ENCODE data around the gene RPTOR. TPM values are rescaled to one million over a fixed set of nuclear protein-coding genes. Genes with fewer than 3 reads are reported as not detected.

Gene RPTOR
- total and polyA plus RNA-seq, 10 of the 15 experiments (the other 5 are each of a cell fraction or from before 2014, with no cell fraction given), result 0.18 to 32.1 (median 7.8) TPM

- Histone ChIP-seq H3K4me1 (ENCODE audit: control insufficient read depth, insufficient read depth, low read length) (peaks cover 12% of the 10 kb centered on the region), H3K36me3 (ENCODE audit: control insufficient read depth in 2 of 2, insufficient read depth in 2 of 2, low read length in 1 of 2) (peaks cover 0 to 1% of the 10 kb centered on the region in 2 experiments; a peak in 2 of 4 replicates), H3K4me3 (no peak overlapping the region), H3K4me2 (ENCODE audit: control insufficient read depth, insufficient read depth) (no peak overlapping the region), H2AFZ (ENCODE audit: control insufficient read depth, low read depth, low read length) (no peak overlapping the region), H3K27ac (ENCODE audit: control insufficient read depth, insufficient read depth) (no peak overlapping the region), H3K9me3 (replicated peaks; ENCODE audit: control insufficient read depth, insufficient read depth, low read length) (no peaks in the 10 kb centered on the region), H4K20me1 (ENCODE audit: control insufficient read depth, insufficient read depth) (no peaks in the 10 kb centered on the region), H3K79me2 (ENCODE audit: control insufficient read depth, insufficient read depth, low read length) (no peaks in the 10 kb centered on the region), H3K9ac (ENCODE audit: control insufficient read depth, insufficient read depth, low read length) (no peak overlapping the region), H3K27me3 (replicated peaks in 1 of 2; ENCODE audit: control insufficient read depth in 2 of 2, insufficient read depth in 2 of 2, low read length in 1 of 2) (no peaks in the 10 kb centered on the region)
- DNase-seq (ENCODE audit: low read depth, low spot score) (no peak), ATAC-seq (no peak), FAIRE-seq (no peak)
- in situ Hi-C loops (cut with MboI), result no loop called here
- intact Hi-C loops (cut with micrococcal nuclease; ENCODE audit: unreplicated experiment), result no loop called here
- RAD21 ChIA-PET (ENCODE audit: unreplicated experiment), result no interaction called here
- POLR2A ChIA-PET, result no interaction called here
- WGBS (ENCODE audit: insufficient coverage, insufficient replicate concordance, low lambda C conversion rate, missing lambda C conversion rate), result 96% methylated on average over 14 of the region's 14 CpGs
- CTCF ChIA-PET, result no interaction called here
- no peak for TF ChIP-seq IRF5 (IDR thresholded peaks at IDR 0.05; ENCODE audit: borderline replicate concordance)
- no peak for TF ChIP-seq EED (IDR thresholded peaks at IDR 0.05; ENCODE audit: low read depth)
- no peak for TF ChIP-seq HSF1 (IDR thresholded peaks at IDR 0.05; ENCODE audit: low read depth, low read length)
- no peak for TF ChIP-seq USF2 (IDR thresholded peaks at IDR 0.05; ENCODE audit: borderline replicate concordance, low read depth, low read length)
- TF ChIP-seq ZNF217 (IDR thresholded peaks at IDR 0.05), result no peak
- no TSS peak for BruUV-seq (replicated peaks)
- SMC1A ChIA-PET (ENCODE audit: uncharacterized antibody, unreplicated experiment), result interaction anchor here (0.6 kb wide), 1 partner anchor 36 kb away, joined by 3 read pairs; no protein-coding TSS in a partner anchor
These were observed 126.6 kb downstream of the RPTOR start for GRCh38 chr17:80671039-80671824.
